SKM-1 treated with dmso at 0.1 percent for 144 hours (cell line): Measurements from ENCODE around the gene NSG1.
"Not testable (repeated sequence)": the region's sequence is repeated elsewhere in the genome, so short reads cannot be mapped to it uniquely, and the experiment has no call there.

Experiments
- DNase-seq: peaks from one replicate; lab custom pipeline; 2025; ENCODE audit not compliant: unreplicated experiment; lab: John Stamatoyannopoulos, UW

The NSG1 gene

DNA sequence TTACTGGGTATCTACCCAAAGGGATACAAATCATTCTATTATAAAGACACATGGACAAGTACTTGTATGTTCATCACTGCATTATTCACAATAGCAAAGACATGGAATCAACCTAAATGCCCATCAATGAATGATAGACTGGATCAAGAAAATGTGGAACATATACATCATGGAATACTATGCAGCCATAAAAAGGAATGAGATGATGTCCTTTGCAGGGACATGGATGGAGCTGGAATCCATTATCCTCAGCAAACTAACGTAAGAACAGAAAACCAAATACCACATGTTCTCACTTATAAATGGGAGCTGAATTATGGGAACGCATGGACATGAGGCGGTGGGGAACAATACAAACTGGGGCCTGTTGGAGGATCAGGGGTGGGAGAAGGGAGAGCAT lies 78.3 kb downstream of the NSG1 start:
- DNase-seq: not testable (repeated sequence)
